ENCODE measurements around the gene UQCRFS1. TPM values are rescaled to one million over a fixed set of nuclear protein-coding genes. Genes with fewer than 3 reads are reported as not detected.
A peak's percentile ranks its signal among the peaks of the same experiment; 100 is the strongest.

The UQCRFS1 gene
- total RNA-seq, 1 experiment from 2014 or later: 44.0 TPM

- no TSS peak for BruUV-seq (replicated peaks)
- DNase-seq: no peak
- intact Hi-C loops (cut with micrococcal nuclease; ENCODE audit: unreplicated experiment): no loop called here
- no peaks in the 10 kb centered on the region for H3K4me1 Mint-ChIP-seq (ENCODE audit: low read depth, unreplicated experiment)
- ChIA-PET POLR2A (no interaction called here), CTCF (interaction anchor here (1.4 kb wide), 1 partner anchor 62 kb away, joined by 6 read pairs; no protein-coding TSS in a partner anchor)
- H3K9me3 Mint-ChIP-seq (ENCODE audit: unreplicated experiment): peaks cover 7% of the 10 kb centered on the region
- TF ChIP-seq CTCF (IDR thresholded peaks at IDR 0.05; ENCODE audit: insufficient read depth in 1 of 2, low read depth in 1 of 2, low read length in 1 of 2, severe bottlenecking in 1 of 2, unreplicated experiment in 1 of 2): peak in 1 of 2 experiments; percentile 27
- H3K27ac Mint-ChIP-seq (ENCODE audit: unreplicated experiment): no peak overlapping the region
- peaks cover 2% of the 10 kb centered on the region; the same call in 1 of the 2 replicates for H3K36me3 ChIP-seq (ENCODE audit: control insufficient read depth, insufficient read depth, low read length)
- no peaks in the 10 kb centered on the region for H3K4me1 ChIP-seq
- no peak overlapping the region for H3K4me3 Mint-ChIP-seq (ENCODE audit: unreplicated experiment)
- H3K4me3 ChIP-seq (ENCODE audit: low read depth, low read length): no peak overlapping the region
- H3K9me3 ChIP-seq: 0 out of 2 replicates have a peak, but pooled peaks cover 4% of the 10 kb centered on the region
- H3K36me3 Mint-ChIP-seq (ENCODE audit: insufficient read depth, unreplicated experiment): peaks cover 33% of the 10 kb centered on the region
- H3K27me3 ChIP-seq (replicated peaks; ENCODE audit: control insufficient read depth, insufficient read depth, low read length): no peaks in the 10 kb centered on the region
- H3K27me3 Mint-ChIP-seq (ENCODE audit: insufficient read depth, unreplicated experiment): no peaks in the 10 kb centered on the region
Observed at GRCh38 chr19:29201855-29202254, 11.1 kb downstream of the UQCRFS1 start.

- intact Hi-C loops (cut with micrococcal nuclease; ENCODE audit: unreplicated experiment): no loop called here
- H3K4me1 Mint-ChIP-seq (ENCODE audit: low read depth, unreplicated experiment): no peaks in the 10 kb centered on the region
- peaks cover 7% of the 10 kb centered on the region for H3K9me3 Mint-ChIP-seq (ENCODE audit: unreplicated experiment)
- peaks cover 4% of the 10 kb centered on the region for H3K27me3 Mint-ChIP-seq (ENCODE audit: insufficient read depth, unreplicated experiment)
- Histone ChIP-seq H3K36me3 (ENCODE audit: control insufficient read depth, insufficient read depth, low read length) (no peaks in the 10 kb centered on the region), H3K4me3 (ENCODE audit: low read depth, low read length) (no peak overlapping the region), H3K27me3 (replicated peaks; ENCODE audit: control insufficient read depth, insufficient read depth, low read length) (no peaks in the 10 kb centered on the region), H3K9me3 (no peaks in the 10 kb centered on the region), H3K4me1 (no peaks in the 10 kb centered on the region)
- CTCF ChIA-PET: no interaction called here
- no peak overlapping the region for H3K4me3 Mint-ChIP-seq (ENCODE audit: unreplicated experiment)
- no peak for DNase-seq
- H3K36me3 Mint-ChIP-seq (ENCODE audit: insufficient read depth, unreplicated experiment): no peaks in the 10 kb centered on the region
- POLR2A ChIA-PET: no interaction called here
- BruUV-seq (replicated peaks): no TSS peak
- TF ChIP-seq CTCF (IDR thresholded peaks at IDR 0.05; ENCODE audit: insufficient read depth in 1 of 2, low read depth in 1 of 2, low read length in 1 of 2, severe bottlenecking in 1 of 2, unreplicated experiment in 1 of 2): no peak
- no peak overlapping the region for H3K27ac Mint-ChIP-seq (ENCODE audit: unreplicated experiment)
Observed at GRCh38 chr19:29194658-29195057, 18.3 kb downstream of the UQCRFS1 start.

GRCh38 chr19:29193155-29193554, 19.8 kb downstream of the UQCRFS1 start:
- Mint-ChIP-seq H3K9me3 (ENCODE audit: unreplicated experiment) (no peaks in the 10 kb centered on the region), H3K36me3 (ENCODE audit: insufficient read depth, unreplicated experiment) (no peaks in the 10 kb centered on the region), H3K4me1 (ENCODE audit: low read depth, unreplicated experiment) (no peaks in the 10 kb centered on the region), H3K27me3 (ENCODE audit: insufficient read depth, unreplicated experiment) (peaks cover 4% of the 10 kb centered on the region), H3K4me3 (ENCODE audit: unreplicated experiment) (no peak overlapping the region), H3K27ac (ENCODE audit: unreplicated experiment) (no peak overlapping the region)
- Histone ChIP-seq H3K36me3 (ENCODE audit: control insufficient read depth, insufficient read depth, low read length) (no peaks in the 10 kb centered on the region), H3K4me3 (ENCODE audit: low read depth, low read length) (no peak overlapping the region), H3K4me1 (no peaks in the 10 kb centered on the region), H3K9me3 (no peaks in the 10 kb centered on the region), H3K27me3 (replicated peaks; ENCODE audit: control insufficient read depth, insufficient read depth, low read length) (no peaks in the 10 kb centered on the region)
- ChIA-PET POLR2A (no interaction called here), CTCF (no interaction called here)
- no TSS peak for BruUV-seq (replicated peaks)
- intact Hi-C loops (cut with micrococcal nuclease; ENCODE audit: unreplicated experiment): no loop called here
- TF ChIP-seq CTCF (IDR thresholded peaks at IDR 0.05; ENCODE audit: insufficient read depth in 1 of 2, low read depth in 1 of 2, low read length in 1 of 2, severe bottlenecking in 1 of 2, unreplicated experiment in 1 of 2): no peak
- no peak for DNase-seq
